ENCODE data around the gene DMD. TPM values are rescaled to one million over a fixed set of nuclear protein-coding genes. Genes with fewer than 3 reads are reported as not detected.
A peak's percentile ranks its signal among the peaks of the same experiment; 100 is the strongest.

The DMD gene
- total RNA-seq, 1 experiment from 2014 or later: 25.3 TPM

DNA sequence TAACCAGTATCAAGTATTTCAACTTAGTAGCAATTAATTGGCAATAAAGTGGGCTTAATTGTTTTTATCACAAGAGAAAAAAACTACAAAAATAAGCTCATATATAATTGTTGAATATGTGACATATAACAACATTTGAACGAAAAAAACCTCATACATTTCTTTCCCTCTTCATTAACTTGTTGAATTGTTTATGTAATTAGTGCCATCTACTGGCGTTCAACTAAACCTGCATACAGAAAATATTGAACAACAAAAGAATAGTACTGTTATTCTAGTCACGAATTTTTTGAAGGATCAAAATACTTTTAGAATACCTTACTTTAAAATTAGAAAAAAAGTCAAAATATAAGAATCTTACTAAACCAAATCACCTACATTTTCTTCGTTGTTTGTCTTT, 1553.0 kb downstream of the DMD start:
- no peaks in the 10 kb centered on the region; the same call in 1 of the 2 replicates for H3K36me3 ChIP-seq (ENCODE audit: low read depth)
- H4K20me1 ChIP-seq (ENCODE audit: insufficient read depth): no peaks in the 10 kb centered on the region
- no peak overlapping the region for H3K4me2 ChIP-seq
- H3K9me3 ChIP-seq (ENCODE audit: insufficient read depth, low read depth): no peaks in the 10 kb centered on the region
- DNase-seq: no peak
- no peaks in the 10 kb centered on the region for H3K79me2 ChIP-seq (ENCODE audit: low read depth)
- ChIA-PET POLR2A (ENCODE audit: unreplicated experiment) (no interaction called here), CTCF (no interaction called here)
- no peaks in the 10 kb centered on the region for H3K27me3 ChIP-seq (ENCODE audit: insufficient read depth, low read depth)
- intact Hi-C loops (cut with micrococcal nuclease; ENCODE audit: unreplicated experiment): loop anchor here (5.0 kb wide), 1 partner anchor 621 kb away; no protein-coding TSS in a partner anchor
- no peak overlapping the region for H3K27ac ChIP-seq
- no peaks in the 10 kb centered on the region for H3K4me1 ChIP-seq (replicated peaks; ENCODE audit: insufficient read depth)
- TF ChIP-seq EZH2 (IDR thresholded peaks at IDR 0.05; ENCODE audit: low read depth) (no peak), CTCF (conservative IDR thresholded peaks at IDR 0.05) (peak; percentile 69)
- no peaks in the 10 kb centered on the region for H3F3A ChIP-seq (ENCODE audit: insufficient read depth, low read depth)
- H2AFZ ChIP-seq: no peak overlapping the region
- H3K9me2 ChIP-seq (ENCODE audit: insufficient read depth): no peaks in the 10 kb centered on the region
- no TSS peak for BruUV-seq (replicated peaks)
- H3K4me3 ChIP-seq: no peak overlapping the region

GRCh38 chrX:31656013-31656412, 1555.3 kb downstream of the DMD start:
- Histone ChIP-seq H3K27ac (no peak overlapping the region), H3K4me2 (no peak overlapping the region), H3K27me3 (ENCODE audit: insufficient read depth, low read depth) (no peaks in the 10 kb centered on the region), H3K9me3 (ENCODE audit: insufficient read depth, low read depth) (no peaks in the 10 kb centered on the region), H3F3A (ENCODE audit: insufficient read depth, low read depth) (no peaks in the 10 kb centered on the region), H3K9me2 (ENCODE audit: insufficient read depth) (no peaks in the 10 kb centered on the region), H3K4me3 (no peak overlapping the region), H3K4me1 (replicated peaks; ENCODE audit: insufficient read depth) (no peaks in the 10 kb centered on the region), H2AFZ (no peak overlapping the region), H3K36me3 (ENCODE audit: low read depth) (no peaks in the 10 kb centered on the region; the same call in 1 of the 2 replicates), H4K20me1 (ENCODE audit: insufficient read depth) (no peaks in the 10 kb centered on the region), H3K79me2 (ENCODE audit: low read depth) (no peaks in the 10 kb centered on the region)
- no TSS peak for BruUV-seq (replicated peaks)
- ChIA-PET CTCF (no interaction called here), POLR2A (ENCODE audit: unreplicated experiment) (interaction anchor here (0.6 kb wide), 1 partner anchor 360 kb away, joined by 7 read pairs; no protein-coding TSS in a partner anchor)
- no peak for DNase-seq
- intact Hi-C loops (cut with micrococcal nuclease; ENCODE audit: unreplicated experiment): loop anchor here (5.0 kb wide), 1 partner anchor 619 kb away; no protein-coding TSS in a partner anchor
- TF ChIP-seq CTCF (conservative IDR thresholded peaks at IDR 0.05) (no peak), EZH2 (IDR thresholded peaks at IDR 0.05; ENCODE audit: low read depth) (no peak)

GRCh38 chrX:31653422-31653821, 1557.9 kb downstream of the DMD start:
- no TSS peak for BruUV-seq (replicated peaks)
- Histone ChIP-seq H3K27ac (no peak overlapping the region), H3K4me1 (replicated peaks; ENCODE audit: insufficient read depth) (no peaks in the 10 kb centered on the region), H3K79me2 (ENCODE audit: low read depth) (no peaks in the 10 kb centered on the region), H3F3A (ENCODE audit: insufficient read depth, low read depth) (no peaks in the 10 kb centered on the region), H3K9me2 (ENCODE audit: insufficient read depth) (no peaks in the 10 kb centered on the region), H2AFZ (no peak overlapping the region), H3K36me3 (ENCODE audit: low read depth) (no peaks in the 10 kb centered on the region; the same call in 1 of the 2 replicates), H3K4me2 (no peak overlapping the region), H4K20me1 (ENCODE audit: insufficient read depth) (no peaks in the 10 kb centered on the region), H3K27me3 (ENCODE audit: insufficient read depth, low read depth) (no peaks in the 10 kb centered on the region), H3K4me3 (no peak overlapping the region), H3K9me3 (ENCODE audit: insufficient read depth, low read depth) (no peaks in the 10 kb centered on the region)
- POLR2A ChIA-PET (ENCODE audit: unreplicated experiment): no interaction called here
- CTCF ChIA-PET: no interaction called here
- intact Hi-C loops (cut with micrococcal nuclease; ENCODE audit: unreplicated experiment): no loop called here
- TF ChIP-seq EZH2 (IDR thresholded peaks at IDR 0.05; ENCODE audit: low read depth) (no peak), CTCF (conservative IDR thresholded peaks at IDR 0.05) (no peak)
- DNase-seq: no peak
